B cell (primary cell): Measurements from ENCODE around the gene TMEM17.

Source experiments
- EZH2 ChIP-seq: IDR thresholded peaks from 2 replicates; pipeline ENCODE4 v1.6.1; 2012; ENCODE audit warnings: borderline replicate concordance, low read depth, mild to moderate bottlenecking, moderate library complexity, low read length; ENCODE audit not compliant: insufficient read depth, poor library complexity, severe bottlenecking
- TF ChIP-seq, protein P1 (sequence below): fragments of 200-600 bp; IDR thresholded peaks from one replicate; pipeline ENCODE4 v1.8.0; 2022; ENCODE audit warnings: antibody characterized with exemption, mild to moderate bottlenecking

DNA sequence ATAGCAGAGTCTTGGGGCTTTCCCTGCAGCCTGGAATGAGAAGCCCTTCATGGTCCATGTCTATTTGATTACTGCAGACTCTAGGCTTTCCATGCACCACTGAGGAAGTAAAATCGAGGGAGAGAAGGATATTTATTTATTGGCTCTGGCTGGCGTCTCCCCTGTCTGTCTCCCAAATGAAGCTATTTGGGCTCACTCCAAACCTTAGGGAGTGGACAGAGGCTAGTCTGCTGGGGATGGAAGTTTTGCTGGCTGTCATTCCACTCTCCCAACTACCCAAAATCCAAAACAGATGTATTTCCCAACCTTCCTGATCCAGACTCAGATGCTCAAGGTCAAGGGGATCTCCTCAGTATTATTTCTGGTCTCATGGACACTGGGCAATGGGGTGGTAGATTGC is 33.7 kb downstream of the TMEM17 start:
- TF ChIP-seq, protein P1, sequence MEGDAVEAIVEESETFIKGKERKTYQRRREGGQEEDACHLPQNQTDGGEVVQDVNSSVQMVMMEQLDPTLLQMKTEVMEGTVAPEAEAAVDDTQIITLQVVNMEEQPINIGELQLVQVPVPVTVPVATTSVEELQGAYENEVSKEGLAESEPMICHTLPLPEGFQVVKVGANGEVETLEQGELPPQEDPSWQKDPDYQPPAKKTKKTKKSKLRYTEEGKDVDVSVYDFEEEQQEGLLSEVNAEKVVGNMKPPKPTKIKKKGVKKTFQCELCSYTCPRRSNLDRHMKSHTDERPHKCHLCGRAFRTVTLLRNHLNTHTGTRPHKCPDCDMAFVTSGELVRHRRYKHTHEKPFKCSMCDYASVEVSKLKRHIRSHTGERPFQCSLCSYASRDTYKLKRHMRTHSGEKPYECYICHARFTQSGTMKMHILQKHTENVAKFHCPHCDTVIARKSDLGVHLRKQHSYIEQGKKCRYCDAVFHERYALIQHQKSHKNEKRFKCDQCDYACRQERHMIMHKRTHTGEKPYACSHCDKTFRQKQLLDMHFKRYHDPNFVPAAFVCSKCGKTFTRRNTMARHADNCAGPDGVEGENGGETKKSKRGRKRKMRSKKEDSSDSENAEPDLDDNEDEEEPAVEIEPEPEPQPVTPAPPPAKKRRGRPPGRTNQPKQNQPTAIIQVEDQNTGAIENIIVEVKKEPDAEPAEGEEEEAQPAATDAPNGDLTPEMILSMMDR = no peak
- TF ChIP-seq EZH2 = no peak
